NCI-H146 (cell line): ENCODE measurements around the gene RND1.

Experiments used
- DNase-seq: peaks from one replicate; lab custom pipeline; 2025; lab: John Stamatoyannopoulos, UW

Gene RND1

DNA sequence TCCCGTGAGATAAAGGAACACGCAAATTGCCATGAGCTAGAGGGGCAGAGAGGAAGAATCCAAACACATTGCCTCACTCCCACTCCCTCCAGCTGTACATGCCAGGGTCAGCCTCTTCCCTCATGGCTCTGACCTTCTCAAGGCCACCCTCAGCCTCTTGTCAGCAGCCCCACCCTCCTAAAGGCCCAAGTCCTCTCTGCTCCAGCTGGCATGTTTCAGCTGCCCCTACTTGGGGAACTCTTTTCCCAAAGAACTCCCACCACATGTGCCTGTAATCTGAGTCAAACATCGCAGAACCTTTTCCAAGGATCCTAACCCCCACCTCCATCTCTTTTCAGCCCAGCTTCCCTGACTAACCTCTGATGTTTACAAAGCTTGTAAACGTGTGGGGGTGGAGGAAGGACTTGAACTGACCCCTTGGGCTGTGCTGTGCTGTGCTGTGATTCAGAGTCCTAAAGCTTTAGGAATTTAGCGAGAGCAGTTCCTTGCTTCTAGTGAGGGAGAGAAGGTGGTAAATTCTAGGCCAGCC is 54.7 kb downstream of the RND1 start:
- DNase-seq = no peak

DNA sequence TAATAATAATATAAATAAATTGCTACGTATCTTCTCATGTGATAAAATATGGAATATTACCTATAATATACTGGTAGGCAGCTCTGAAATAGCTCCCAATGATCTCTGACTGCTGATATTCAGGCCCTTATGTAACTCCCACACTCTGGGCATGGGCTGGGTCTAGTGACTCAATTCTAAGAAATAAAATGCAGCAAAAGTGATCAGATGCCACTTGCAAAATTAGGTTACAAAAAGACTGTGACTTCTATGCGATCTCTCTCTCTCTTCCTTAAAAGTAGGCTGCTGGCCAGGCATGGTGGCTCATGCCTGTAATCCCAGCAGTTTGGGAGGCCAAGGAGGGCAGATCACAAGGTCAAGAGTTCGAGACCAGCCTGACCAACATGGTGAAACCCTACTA is 57.7 kb downstream of the RND1 start:
- no peak for DNase-seq
